Keratinocyte (primary cell): Measurements from ENCODE around the gene FOXK1.

Experiments
- EZH2 ChIP-seq: IDR thresholded peaks from one replicate; pipeline ENCODE4 v1.6.1; 2012; ENCODE audit warnings: inconsistent platforms, mild to moderate bottlenecking, low read length, moderate library complexity
- TF ChIP-seq, protein P1 (sequence below), 3 experiments: IDR thresholded peaks in 1 of 3; conservative IDR thresholded peaks in 1 of 3; optimal IDR thresholded peaks in 1 of 3; 2 replicates in 2 of 3; 3 replicates in 1 of 3; pipeline versions ENCODE3 to v1.5.1; 2011; ENCODE audit warnings: low read length in 3 of 3, mild to moderate bottlenecking in 3 of 3, moderate library complexity in 2 of 3, control low read depth in 1 of 3, inconsistent platforms in 1 of 3; ENCODE audit not compliant: insufficient read depth in 2 of 3; ENCODE audit errors: extremely low read depth in 1 of 3

DNA sequence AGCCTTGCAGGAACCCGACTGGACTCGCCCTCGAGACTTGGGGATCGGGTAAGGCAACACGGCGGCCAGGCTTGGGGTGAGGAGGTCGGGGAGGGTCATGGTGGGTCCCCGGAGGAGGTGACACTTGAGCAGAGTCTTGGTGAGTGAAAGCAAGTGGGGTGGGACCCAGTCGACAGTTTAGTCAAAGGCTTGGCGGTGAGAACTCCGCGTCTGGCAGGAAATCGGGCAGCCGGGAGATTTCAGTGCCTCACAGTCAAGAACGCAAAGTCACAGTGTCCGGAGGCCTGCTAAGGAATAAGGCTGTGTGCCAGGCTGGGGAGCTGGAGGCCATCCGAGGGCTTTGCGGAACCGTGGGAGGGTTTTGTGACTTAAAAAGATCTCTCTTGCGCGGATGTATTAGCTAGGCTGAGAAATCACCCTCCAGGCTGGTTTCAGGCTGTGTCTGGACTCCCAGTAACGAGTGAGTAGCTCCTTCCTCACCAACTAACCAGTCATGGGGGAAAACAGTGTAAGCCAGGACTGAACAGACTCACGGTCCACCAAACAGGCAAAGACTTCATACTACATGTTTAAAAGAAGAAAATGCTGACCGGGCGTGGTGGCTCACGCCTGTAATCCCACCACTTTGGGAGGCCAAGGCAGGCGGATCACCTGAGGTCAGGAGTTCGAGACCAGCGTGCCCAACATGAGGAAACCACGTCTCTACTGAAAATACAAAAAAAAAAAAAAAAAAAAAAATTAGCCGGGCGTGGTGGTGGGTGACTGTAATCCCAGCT, 93.9 kb downstream of the FOXK1 start:
- TF ChIP-seq, protein P1, sequence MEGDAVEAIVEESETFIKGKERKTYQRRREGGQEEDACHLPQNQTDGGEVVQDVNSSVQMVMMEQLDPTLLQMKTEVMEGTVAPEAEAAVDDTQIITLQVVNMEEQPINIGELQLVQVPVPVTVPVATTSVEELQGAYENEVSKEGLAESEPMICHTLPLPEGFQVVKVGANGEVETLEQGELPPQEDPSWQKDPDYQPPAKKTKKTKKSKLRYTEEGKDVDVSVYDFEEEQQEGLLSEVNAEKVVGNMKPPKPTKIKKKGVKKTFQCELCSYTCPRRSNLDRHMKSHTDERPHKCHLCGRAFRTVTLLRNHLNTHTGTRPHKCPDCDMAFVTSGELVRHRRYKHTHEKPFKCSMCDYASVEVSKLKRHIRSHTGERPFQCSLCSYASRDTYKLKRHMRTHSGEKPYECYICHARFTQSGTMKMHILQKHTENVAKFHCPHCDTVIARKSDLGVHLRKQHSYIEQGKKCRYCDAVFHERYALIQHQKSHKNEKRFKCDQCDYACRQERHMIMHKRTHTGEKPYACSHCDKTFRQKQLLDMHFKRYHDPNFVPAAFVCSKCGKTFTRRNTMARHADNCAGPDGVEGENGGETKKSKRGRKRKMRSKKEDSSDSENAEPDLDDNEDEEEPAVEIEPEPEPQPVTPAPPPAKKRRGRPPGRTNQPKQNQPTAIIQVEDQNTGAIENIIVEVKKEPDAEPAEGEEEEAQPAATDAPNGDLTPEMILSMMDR (optimal IDR thresholded peaks at IDR 0.05 in 1 of 3, IDR thresholded peaks at IDR 0.05 in 1 of 3, conservative IDR thresholded peaks at IDR 0.05 in 1 of 3; ENCODE audit: extremely low read depth in 1 of 3, insufficient read depth in 2 of 3, low read length in 3 of 3): no peak
- no peak for TF ChIP-seq EZH2
